Measurements from ENCODE around the gene ACCS. TPM values are rescaled to one million over a fixed set of nuclear protein-coding genes. Genes with fewer than 3 reads are reported as not detected.

ACCS gene
- total and polyA plus RNA-seq, 8 donors: 29.3 to 88.1 (median 52.1) TPM

DNA sequence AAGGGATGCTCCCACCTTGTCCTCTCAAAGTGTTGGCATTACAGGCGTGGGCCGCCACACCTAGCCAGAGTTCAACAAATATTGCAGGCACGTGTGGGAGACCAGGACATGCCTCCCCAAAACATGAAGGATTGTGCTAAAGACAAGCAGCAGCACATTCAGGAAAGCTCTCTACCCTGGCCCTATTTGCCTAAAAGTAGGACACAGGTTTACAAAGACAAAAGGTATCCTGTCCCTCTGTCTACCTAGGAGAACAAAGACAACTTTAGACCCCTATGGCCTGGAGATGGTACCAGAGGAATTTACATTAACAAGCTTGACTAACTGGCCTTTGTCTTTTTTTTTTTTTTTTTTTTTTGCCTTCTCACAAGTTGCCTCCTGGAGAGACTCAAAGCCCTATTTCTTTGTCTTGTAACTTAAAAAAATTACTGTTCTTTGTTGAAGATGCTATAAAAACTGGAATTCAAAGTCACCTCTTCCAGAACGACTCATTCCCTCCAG, 859 bp upstream of the ACCS start:
- peaks cover 0 to 6% of the 10 kb centered on the region in 2 donors for H3K36me3 ChIP-seq
- DNase-seq (no peak), ATAC-seq (no peak)
- no peaks in the 10 kb centered on the region for H3K27me3 ChIP-seq
- TF ChIP-seq, protein P1, sequence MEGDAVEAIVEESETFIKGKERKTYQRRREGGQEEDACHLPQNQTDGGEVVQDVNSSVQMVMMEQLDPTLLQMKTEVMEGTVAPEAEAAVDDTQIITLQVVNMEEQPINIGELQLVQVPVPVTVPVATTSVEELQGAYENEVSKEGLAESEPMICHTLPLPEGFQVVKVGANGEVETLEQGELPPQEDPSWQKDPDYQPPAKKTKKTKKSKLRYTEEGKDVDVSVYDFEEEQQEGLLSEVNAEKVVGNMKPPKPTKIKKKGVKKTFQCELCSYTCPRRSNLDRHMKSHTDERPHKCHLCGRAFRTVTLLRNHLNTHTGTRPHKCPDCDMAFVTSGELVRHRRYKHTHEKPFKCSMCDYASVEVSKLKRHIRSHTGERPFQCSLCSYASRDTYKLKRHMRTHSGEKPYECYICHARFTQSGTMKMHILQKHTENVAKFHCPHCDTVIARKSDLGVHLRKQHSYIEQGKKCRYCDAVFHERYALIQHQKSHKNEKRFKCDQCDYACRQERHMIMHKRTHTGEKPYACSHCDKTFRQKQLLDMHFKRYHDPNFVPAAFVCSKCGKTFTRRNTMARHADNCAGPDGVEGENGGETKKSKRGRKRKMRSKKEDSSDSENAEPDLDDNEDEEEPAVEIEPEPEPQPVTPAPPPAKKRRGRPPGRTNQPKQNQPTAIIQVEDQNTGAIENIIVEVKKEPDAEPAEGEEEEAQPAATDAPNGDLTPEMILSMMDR (IDR thresholded peaks at IDR 0.05): no peak
- H3K4me1 ChIP-seq: peaks cover 0 to 16% of the 10 kb centered on the region in 2 donors
- H3K9me3 ChIP-seq: no peaks in the 10 kb centered on the region
- intact Hi-C loops (cut with DNase I): no loop called here
- H3K27ac ChIP-seq: peak overlapping the region; percentile 90 to 91
- peak overlapping the region in 1 of 2 donors; percentile 62 for H3K4me3 ChIP-seq

DNA sequence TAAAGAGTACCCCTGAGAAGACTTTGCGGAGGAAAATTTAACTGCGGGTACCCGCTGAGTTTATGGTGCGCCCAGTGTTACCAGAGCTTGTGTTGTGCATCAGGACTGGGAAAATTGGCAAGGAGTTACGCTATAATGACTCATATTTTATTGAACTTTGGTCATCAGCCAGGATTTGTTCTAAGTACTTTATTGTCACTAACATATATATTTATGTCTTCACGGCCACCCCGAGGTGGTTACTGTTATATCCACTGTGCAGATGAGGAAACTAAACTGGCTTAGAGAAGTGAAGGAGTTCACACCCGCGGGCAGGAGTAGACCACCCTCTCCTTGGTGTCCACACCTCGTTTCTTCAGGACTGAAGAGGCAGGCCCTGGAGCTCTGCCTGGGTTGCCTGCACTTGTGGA, 667 bp downstream of the ACCS start:
- Histone ChIP-seq H3K9me3 (no peaks in the 10 kb centered on the region), H3K4me3 (peak overlapping the region; percentile 62 to 77), H3K4me1 (peaks cover 0 to 16% of the 10 kb centered on the region in 2 donors), H3K27me3 (no peaks in the 10 kb centered on the region), H3K36me3 (peaks cover 0 to 14% of the 10 kb centered on the region in 2 donors), H3K27ac (peak overlapping the region; percentile 90 to 91)
- DNase-seq (peak in 1 of 4 donors; percentile 13), ATAC-seq (peak; percentile 34)
- TF ChIP-seq, protein P1 (IDR thresholded peaks at IDR 0.05): no peak
- intact Hi-C loops (cut with DNase I): no loop called here

DNA sequence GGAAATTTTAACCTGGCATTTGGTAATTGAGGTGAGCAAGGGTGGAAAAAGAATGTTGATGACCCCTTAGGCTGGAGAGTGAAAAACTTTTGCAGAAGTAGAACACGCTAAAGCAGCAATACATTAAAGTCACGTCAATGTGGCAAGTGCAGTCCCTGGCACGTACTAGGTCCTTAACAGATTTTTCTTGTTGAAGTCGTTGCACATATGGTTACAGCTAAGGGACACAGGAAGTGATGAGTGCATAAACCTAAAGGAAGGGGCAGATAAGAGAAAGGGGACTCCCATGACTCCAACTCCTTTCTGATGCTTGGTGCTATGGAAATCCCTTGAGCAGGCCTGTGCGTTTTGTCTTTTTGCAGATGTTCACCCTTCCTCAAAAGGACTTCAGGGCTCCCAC, 1.2 kb downstream of the ACCS start:
- no peaks in the 10 kb centered on the region for H3K27me3 ChIP-seq
- TF ChIP-seq, protein P1 (IDR thresholded peaks at IDR 0.05): no peak
- DNase-seq (no peak), ATAC-seq (no peak)
- H3K27ac ChIP-seq: peak overlapping the region in 1 of 2 donors; percentile 91
- H3K4me3 ChIP-seq: peak overlapping the region; percentile 62 to 77
- intact Hi-C loops (cut with DNase I): no loop called here
- H3K36me3 ChIP-seq: peaks cover 0 to 20% of the 10 kb centered on the region in 2 donors
- H3K4me1 ChIP-seq: peaks cover 0 to 16% of the 10 kb centered on the region in 2 donors
- H3K9me3 ChIP-seq: no peaks in the 10 kb centered on the region

DNA sequence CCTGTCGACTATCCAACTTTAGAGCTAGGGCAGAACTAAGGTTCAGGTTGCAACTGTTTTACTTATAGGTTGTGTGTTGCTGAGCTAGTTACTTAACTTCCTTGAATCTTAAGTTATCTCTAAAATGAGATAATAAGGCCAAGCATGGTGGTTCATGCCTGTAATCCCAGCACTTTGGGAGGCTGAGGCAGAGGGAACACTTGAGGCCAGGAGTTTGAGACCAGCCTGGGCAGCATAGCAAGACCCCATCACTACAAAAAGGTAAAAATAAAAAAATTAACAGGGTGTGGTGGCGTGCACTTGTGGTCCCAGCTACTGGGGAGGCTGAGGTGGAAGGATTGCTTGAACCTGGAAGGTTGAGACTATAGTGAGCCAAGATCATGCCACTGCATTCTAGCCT, 2.1 kb downstream of the ACCS start:
- intact Hi-C loops (cut with DNase I): no loop called here
- ATAC-seq: no peak
- Histone ChIP-seq H3K4me3 (no peak overlapping the region), H3K9me3 (no peaks in the 10 kb centered on the region), H3K27me3 (no peaks in the 10 kb centered on the region), H3K4me1 (peaks cover 0 to 16% of the 10 kb centered on the region in 2 donors), H3K36me3 (peaks cover 0 to 29% of the 10 kb centered on the region in 2 donors), H3K27ac (no peak overlapping the region)
- TF ChIP-seq, protein P1 (IDR thresholded peaks at IDR 0.05): no peak
- DNase-seq: no peak

DNA sequence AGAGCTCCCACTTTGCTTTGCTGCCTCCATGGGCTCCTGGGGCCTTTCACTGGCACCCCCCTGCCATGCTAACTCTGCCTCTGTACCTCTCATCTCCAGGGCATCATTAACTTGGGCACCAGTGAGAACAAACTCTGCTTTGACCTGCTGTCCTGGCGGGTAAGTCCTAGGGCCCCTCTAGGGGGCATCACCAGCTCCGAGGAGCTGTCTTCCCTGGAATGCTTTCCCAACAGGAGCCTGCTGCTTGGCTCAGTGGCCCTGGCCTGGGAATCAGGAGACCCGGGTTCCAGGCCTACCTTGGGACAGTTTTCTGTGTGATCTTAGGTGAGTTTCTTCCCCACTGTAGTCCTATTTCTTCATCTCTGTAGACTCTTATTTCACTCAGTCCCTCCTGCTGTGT, 5.1 kb downstream of the ACCS start:
- Histone ChIP-seq H3K27ac (no peak overlapping the region), H3K4me1 (peaks cover 0 to 10% of the 10 kb centered on the region in 2 donors), H3K4me3 (no peak overlapping the region), H3K36me3 (peaks cover 0 to 53% of the 10 kb centered on the region in 2 donors), H3K9me3 (no peaks in the 10 kb centered on the region), H3K27me3 (no peaks in the 10 kb centered on the region)
- DNase-seq (no peak), ATAC-seq (no peak)
- intact Hi-C loops (cut with DNase I): no loop called here
- TF ChIP-seq, protein P1 (IDR thresholded peaks at IDR 0.05): no peak

Data from left lung (tissue), 10 donors.